HEK293 (cell line): ENCODE measurements around the gene NEURL1.

ENCODE experiments used
- BCL11A ChIP-seq: fragments of 450-650 bp; formaldehyde crosslinking; IDR thresholded peaks from 2 replicates; pipeline ENCODE4 v1.5.1; 2016; ENCODE audit warnings: low read depth, missing biosample characterization, missing genetic modification characterization
- HOXD13 ChIP-seq: sonication (generic); formaldehyde crosslinking; IDR thresholded peaks from 2 replicates; pipeline ENCODE4 v1.8.0; 2022; ENCODE audit warnings: missing genetic modification reagents, borderline replicate concordance
- KLF16 ChIP-seq: fragments of 450-650 bp; formaldehyde crosslinking; IDR thresholded peaks from 2 replicates; pipeline ENCODE4 v1.5.1; 2017; ENCODE audit warnings: missing biosample characterization, missing genetic modification characterization
- OVOL3 ChIP-seq: fragments of 450-650 bp; formaldehyde crosslinking; IDR thresholded peaks from 2 replicates; pipeline ENCODE4 v1.5.1; 2016; ENCODE audit warnings: missing biosample characterization, missing genetic modification characterization
- SCRT2 ChIP-seq: fragments of 450-650 bp; formaldehyde crosslinking; IDR thresholded peaks from 2 replicates; pipeline ENCODE4 v1.5.1; 2016; ENCODE audit warnings: missing biosample characterization, missing genetic modification characterization
- TCF7L2 ChIP-seq: IDR thresholded peaks from 2 replicates; pipeline ENCODE4 v1.6.1; 2011; ENCODE audit warnings: low read depth, mild to moderate bottlenecking, inconsistent platforms, low read length, moderate library complexity, borderline replicate concordance
- WT1 ChIP-seq: fragments of 450-650 bp; formaldehyde crosslinking; IDR thresholded peaks from 2 replicates; pipeline ENCODE4 v1.5.1; 2016; ENCODE audit warnings: missing biosample characterization, missing genetic modification characterization
- ZBTB17 ChIP-seq: fragments of 450-650 bp; formaldehyde crosslinking; IDR thresholded peaks from 2 replicates; pipeline ENCODE4 v1.5.1; 2016; ENCODE audit warnings: missing biosample characterization, missing genetic modification characterization
- ZBTB21 ChIP-seq: fragments of 450-650 bp; formaldehyde crosslinking; IDR thresholded peaks from 2 replicates; pipeline ENCODE4 v1.5.1; 2017; ENCODE audit warnings: missing biosample characterization, missing genetic modification characterization
- ZEB2 ChIP-seq: fragments of 450-650 bp; formaldehyde crosslinking; IDR thresholded peaks from 2 replicates; pipeline ENCODE4 v1.5.1; 2016; ENCODE audit warnings: missing biosample characterization, missing genetic modification characterization
- ZFP41 ChIP-seq: fragments of 450-650 bp; formaldehyde crosslinking; IDR thresholded peaks from 2 replicates; pipeline ENCODE4 v1.5.1; 2016; ENCODE audit warnings: missing biosample characterization, missing genetic modification characterization, borderline replicate concordance
- ZNF121 ChIP-seq: fragments of 450-650 bp; formaldehyde crosslinking; IDR thresholded peaks from 2 replicates; pipeline ENCODE4 v1.5.1; 2016; ENCODE audit warnings: missing biosample characterization, missing genetic modification characterization
- ZNF2 ChIP-seq: fragments of 450-650 bp; formaldehyde crosslinking; IDR thresholded peaks from 2 replicates; pipeline ENCODE4 v1.5.1; 2016; ENCODE audit warnings: missing biosample characterization, missing genetic modification characterization
- ZNF211 ChIP-seq: fragments of 450-650 bp; formaldehyde crosslinking; IDR thresholded peaks from 2 replicates; pipeline ENCODE4 v1.5.1; 2016; ENCODE audit warnings: low read depth, missing biosample characterization, missing genetic modification characterization
- ZNF239 ChIP-seq: fragments of 450-650 bp; formaldehyde crosslinking; IDR thresholded peaks from 2 replicates; pipeline ENCODE4 v1.5.1; 2016; ENCODE audit warnings: missing biosample characterization, missing genetic modification characterization
- ZNF292 ChIP-seq: fragments of 450-650 bp; formaldehyde crosslinking; IDR thresholded peaks from 2 replicates; pipeline ENCODE4 v1.5.1; 2016; ENCODE audit warnings: low read depth, missing biosample characterization, missing genetic modification characterization, borderline replicate concordance
- ZNF335 ChIP-seq: fragments of 450-650 bp; formaldehyde crosslinking; conservative IDR thresholded peaks from 2 replicates; pipeline ENCODE4 v1.5.1; 2016; ENCODE audit warnings: missing biosample characterization, missing genetic modification characterization
- ZNF600 ChIP-seq: fragments of 450-650 bp; formaldehyde crosslinking; IDR thresholded peaks from 2 replicates; pipeline ENCODE4 v1.5.1; 2016; ENCODE audit warnings: missing biosample characterization, missing genetic modification characterization
- TF ChIP-seq, protein P1 (sequence below): fragments of 450-650 bp; formaldehyde crosslinking; IDR thresholded peaks from 2 replicates; pipeline ENCODE4 v1.5.1; 2016; ENCODE audit warnings: missing biosample characterization, missing genetic modification characterization
- TF ChIP-seq, protein P2 (sequence below): fragments of 450-650 bp; formaldehyde crosslinking; IDR thresholded peaks from 2 replicates; pipeline ENCODE4 v1.5.1; 2016; ENCODE audit warnings: missing biosample characterization, missing genetic modification characterization
- TF ChIP-seq, protein P3 (sequence below): fragments of 450-650 bp; IDR thresholded peaks from 2 replicates; pipeline ENCODE4 v1.5.1; 2018; ENCODE audit warnings: missing biosample characterization, mild to moderate bottlenecking, missing genetic modification characterization
- TF ChIP-seq, protein P4 (sequence below): fragments of 450-650 bp; formaldehyde crosslinking; IDR thresholded peaks from 2 replicates; pipeline ENCODE4 v1.5.1; 2016; ENCODE audit warnings: missing biosample characterization, missing genetic modification characterization
- TF ChIP-seq, protein P5 (sequence below): fragments of 450-650 bp; formaldehyde crosslinking; IDR thresholded peaks from 2 replicates; pipeline ENCODE4 v1.5.1; 2017; ENCODE audit warnings: missing biosample characterization, missing genetic modification characterization
- TF ChIP-seq, protein P6 (sequence below): fragments of 450-650 bp; formaldehyde crosslinking; IDR thresholded peaks from 2 replicates; pipeline ENCODE4 v1.5.1; 2017; ENCODE audit warnings: missing biosample characterization, missing genetic modification characterization
- TF ChIP-seq, protein P7 (sequence below): fragments of 450-650 bp; formaldehyde crosslinking; IDR thresholded peaks from 2 replicates; pipeline ENCODE4 v1.5.1; 2016; ENCODE audit warnings: missing biosample characterization, missing genetic modification characterization

The NEURL1 gene

DNA sequence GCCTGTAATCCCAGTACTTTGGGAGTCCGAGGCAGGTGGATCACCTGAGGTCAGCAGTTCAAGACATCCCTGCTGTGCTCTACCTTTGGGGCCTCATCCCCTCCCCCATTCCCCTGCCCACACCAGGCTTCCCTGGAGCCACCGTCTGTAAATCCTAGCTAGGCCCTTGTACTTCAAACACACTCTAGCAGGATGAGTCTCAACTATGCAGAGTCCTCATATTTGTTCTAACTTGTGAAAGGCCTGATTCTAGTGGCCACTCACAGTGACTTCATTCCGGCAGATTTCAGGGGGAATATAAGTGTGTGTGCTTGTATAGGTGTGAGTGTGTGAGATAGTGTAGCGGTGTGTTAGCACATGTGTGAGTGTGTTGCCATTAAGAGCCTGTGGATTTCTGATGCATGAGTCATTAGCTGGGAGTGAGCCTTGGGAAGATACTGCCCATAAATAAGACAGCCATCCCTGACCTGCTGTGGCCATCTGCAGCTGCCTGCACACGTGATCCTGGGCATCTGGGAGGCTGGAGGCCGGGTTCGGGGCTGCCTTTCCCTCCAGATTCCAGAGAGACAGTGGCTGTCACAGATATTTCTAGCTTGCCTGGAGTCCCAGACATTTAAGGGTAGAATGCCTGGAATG, 1.7 kb upstream of the NEURL1 start (continued):
- TF ChIP-seq, protein P1, sequence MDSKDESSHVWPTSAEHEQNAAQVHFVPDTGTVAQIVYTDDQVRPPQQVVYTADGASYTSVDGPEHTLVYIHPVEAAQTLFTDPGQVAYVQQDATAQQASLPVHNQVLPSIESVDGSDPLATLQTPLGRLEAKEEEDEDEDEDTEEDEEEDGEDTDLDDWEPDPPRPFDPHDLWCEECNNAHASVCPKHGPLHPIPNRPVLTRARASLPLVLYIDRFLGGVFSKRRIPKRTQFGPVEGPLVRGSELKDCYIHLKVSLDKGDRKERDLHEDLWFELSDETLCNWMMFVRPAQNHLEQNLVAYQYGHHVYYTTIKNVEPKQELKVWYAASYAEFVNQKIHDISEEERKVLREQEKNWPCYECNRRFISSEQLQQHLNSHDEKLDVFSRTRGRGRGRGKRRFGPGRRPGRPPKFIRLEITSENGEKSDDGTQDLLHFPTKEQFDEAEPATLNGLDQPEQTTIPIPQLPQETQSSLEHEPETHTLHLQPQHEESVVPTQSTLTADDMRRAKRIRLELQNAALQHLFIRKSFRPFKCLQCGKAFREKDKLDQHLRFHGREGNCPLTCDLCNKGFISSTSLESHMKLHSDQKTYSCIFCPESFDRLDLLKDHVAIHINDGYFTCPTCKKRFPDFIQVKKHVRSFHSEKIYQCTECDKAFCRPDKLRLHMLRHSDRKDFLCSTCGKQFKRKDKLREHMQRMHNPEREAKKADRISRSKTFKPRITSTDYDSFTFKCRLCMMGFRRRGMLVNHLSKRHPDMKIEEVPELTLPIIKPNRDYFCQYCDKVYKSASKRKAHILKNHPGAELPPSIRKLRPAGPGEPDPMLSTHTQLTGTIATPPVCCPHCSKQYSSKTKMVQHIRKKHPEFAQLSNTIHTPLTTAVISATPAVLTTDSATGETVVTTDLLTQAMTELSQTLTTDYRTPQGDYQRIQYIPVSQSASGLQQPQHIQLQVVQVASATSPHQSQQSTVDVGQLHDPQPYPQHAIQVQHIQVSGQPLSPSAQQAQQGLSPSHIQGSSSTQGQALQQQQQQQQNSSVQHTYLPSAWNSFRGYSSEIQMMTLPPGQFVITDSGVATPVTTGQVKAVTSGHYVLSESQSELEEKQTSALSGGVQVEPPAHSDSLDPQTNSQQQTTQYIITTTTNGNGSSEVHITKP (tag by site-specific recombination): peak; percentile 57
- TF ChIP-seq TCF7L2: no peak
- TF ChIP-seq BCL11A: peak; percentile 43; the same call in 1 of the 2 replicates
- TF ChIP-seq WT1 (tag by site-specific recombination): peak; percentile 90
- peak; percentile 62 for TF ChIP-seq ZNF335 (tag by site-specific recombination)
- TF ChIP-seq, protein P2, sequence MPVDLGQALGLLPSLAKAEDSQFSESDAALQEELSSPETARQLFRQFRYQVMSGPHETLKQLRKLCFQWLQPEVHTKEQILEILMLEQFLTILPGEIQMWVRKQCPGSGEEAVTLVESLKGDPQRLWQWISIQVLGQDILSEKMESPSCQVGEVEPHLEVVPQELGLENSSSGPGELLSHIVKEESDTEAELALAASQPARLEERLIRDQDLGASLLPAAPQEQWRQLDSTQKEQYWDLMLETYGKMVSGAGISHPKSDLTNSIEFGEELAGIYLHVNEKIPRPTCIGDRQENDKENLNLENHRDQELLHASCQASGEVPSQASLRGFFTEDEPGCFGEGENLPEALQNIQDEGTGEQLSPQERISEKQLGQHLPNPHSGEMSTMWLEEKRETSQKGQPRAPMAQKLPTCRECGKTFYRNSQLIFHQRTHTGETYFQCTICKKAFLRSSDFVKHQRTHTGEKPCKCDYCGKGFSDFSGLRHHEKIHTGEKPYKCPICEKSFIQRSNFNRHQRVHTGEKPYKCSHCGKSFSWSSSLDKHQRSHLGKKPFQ: peak; percentile 64; the same call in 1 of the 2 replicates
- TF ChIP-seq ZBTB21 (tag by site-specific recombination): peak; percentile 65; the same call in 1 of the 2 replicates
- TF ChIP-seq ZNF121 (tag by site-specific recombination): no peak
- TF ChIP-seq, protein P3, sequence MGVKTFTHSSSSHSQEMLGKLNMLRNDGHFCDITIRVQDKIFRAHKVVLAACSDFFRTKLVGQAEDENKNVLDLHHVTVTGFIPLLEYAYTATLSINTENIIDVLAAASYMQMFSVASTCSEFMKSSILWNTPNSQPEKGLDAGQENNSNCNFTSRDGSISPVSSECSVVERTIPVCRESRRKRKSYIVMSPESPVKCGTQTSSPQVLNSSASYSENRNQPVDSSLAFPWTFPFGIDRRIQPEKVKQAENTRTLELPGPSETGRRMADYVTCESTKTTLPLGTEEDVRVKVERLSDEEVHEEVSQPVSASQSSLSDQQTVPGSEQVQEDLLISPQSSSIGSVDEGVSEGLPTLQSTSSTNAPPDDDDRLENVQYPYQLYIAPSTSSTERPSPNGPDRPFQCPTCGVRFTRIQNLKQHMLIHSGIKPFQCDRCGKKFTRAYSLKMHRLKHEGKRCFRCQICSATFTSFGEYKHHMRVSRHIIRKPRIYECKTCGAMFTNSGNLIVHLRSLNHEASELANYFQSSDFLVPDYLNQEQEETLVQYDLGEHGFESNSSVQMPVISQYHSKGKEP (tag by site-specific recombination): no peak
- TF ChIP-seq, protein P4, sequence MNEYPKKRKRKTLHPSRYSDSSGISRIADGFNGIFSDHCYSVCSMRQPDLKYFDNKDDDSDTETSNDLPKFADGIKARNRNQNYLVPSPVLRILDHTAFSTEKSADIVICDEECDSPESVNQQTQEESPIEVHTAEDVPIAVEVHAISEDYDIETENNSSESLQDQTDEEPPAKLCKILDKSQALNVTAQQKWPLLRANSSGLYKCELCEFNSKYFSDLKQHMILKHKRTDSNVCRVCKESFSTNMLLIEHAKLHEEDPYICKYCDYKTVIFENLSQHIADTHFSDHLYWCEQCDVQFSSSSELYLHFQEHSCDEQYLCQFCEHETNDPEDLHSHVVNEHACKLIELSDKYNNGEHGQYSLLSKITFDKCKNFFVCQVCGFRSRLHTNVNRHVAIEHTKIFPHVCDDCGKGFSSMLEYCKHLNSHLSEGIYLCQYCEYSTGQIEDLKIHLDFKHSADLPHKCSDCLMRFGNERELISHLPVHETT: peak; percentile 73; the same call in 1 of the 2 replicates
- peak; percentile 45; the same call in 1 of the 2 replicates for TF ChIP-seq ZBTB17 (tag by site-specific recombination)
- TF ChIP-seq ZNF2 (tag by site-specific recombination): 0 out of 2 replicates have a peak, but pooled peaks have one; percentile 31
- 0 out of 2 replicates have a peak, but pooled peaks have one; percentile 47 for TF ChIP-seq HOXD13 (CRISPR knock-in tag)
- TF ChIP-seq, protein P5, sequence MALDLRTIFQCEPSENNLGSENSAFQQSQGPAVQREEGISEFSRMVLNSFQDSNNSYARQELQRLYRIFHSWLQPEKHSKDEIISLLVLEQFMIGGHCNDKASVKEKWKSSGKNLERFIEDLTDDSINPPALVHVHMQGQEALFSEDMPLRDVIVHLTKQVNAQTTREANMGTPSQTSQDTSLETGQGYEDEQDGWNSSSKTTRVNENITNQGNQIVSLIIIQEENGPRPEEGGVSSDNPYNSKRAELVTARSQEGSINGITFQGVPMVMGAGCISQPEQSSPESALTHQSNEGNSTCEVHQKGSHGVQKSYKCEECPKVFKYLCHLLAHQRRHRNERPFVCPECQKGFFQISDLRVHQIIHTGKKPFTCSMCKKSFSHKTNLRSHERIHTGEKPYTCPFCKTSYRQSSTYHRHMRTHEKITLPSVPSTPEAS (tag by site-specific recombination): peak; percentile 67
- TF ChIP-seq ZEB2 (tag by site-specific recombination): peak; percentile 82; the same call in 1 of the 2 replicates
- no peak for TF ChIP-seq OVOL3
- peak; percentile 47; the same call in 1 of the 2 replicates for TF ChIP-seq KLF16 (tag by site-specific recombination)
- TF ChIP-seq ZFP41 (tag by site-specific recombination): no peak
- no peak for TF ChIP-seq ZNF239
- TF ChIP-seq ZNF292 (tag by site-specific recombination): no peak
- TF ChIP-seq, protein P6, sequence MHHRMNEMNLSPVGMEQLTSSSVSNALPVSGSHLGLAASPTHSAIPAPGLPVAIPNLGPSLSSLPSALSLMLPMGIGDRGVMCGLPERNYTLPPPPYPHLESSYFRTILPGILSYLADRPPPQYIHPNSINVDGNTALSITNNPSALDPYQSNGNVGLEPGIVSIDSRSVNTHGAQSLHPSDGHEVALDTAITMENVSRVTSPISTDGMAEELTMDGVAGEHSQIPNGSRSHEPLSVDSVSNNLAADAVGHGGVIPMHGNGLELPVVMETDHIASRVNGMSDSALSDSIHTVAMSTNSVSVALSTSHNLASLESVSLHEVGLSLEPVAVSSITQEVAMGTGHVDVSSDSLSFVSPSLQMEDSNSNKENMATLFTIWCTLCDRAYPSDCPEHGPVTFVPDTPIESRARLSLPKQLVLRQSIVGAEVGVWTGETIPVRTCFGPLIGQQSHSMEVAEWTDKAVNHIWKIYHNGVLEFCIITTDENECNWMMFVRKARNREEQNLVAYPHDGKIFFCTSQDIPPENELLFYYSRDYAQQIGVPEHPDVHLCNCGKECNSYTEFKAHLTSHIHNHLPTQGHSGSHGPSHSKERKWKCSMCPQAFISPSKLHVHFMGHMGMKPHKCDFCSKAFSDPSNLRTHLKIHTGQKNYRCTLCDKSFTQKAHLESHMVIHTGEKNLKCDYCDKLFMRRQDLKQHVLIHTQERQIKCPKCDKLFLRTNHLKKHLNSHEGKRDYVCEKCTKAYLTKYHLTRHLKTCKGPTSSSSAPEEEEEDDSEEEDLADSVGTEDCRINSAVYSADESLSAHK: 0 out of 2 replicates have a peak, but pooled peaks have one; percentile 15
- TF ChIP-seq SCRT2: peak; percentile 82
- TF ChIP-seq, protein P7, sequence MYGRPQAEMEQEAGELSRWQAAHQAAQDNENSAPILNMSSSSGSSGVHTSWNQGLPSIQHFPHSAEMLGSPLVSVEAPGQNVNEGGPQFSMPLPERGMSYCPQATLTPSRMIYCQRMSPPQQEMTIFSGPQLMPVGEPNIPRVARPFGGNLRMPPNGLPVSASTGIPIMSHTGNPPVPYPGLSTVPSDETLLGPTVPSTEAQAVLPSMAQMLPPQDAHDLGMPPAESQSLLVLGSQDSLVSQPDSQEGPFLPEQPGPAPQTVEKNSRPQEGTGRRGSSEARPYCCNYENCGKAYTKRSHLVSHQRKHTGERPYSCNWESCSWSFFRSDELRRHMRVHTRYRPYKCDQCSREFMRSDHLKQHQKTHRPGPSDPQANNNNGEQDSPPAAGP (tag by site-specific recombination): peak; percentile 75; the same call in 1 of the 2 replicates
- TF ChIP-seq ZNF600: peak; percentile 79
- no peak for TF ChIP-seq ZNF211
